Measurements from ENCODE around the gene EHMT1.
"Not testable (repeated sequence)": the region's sequence is repeated elsewhere in the genome, so short reads cannot be mapped to it uniquely, and the experiment has no call there.

The EHMT1 gene

DNA sequence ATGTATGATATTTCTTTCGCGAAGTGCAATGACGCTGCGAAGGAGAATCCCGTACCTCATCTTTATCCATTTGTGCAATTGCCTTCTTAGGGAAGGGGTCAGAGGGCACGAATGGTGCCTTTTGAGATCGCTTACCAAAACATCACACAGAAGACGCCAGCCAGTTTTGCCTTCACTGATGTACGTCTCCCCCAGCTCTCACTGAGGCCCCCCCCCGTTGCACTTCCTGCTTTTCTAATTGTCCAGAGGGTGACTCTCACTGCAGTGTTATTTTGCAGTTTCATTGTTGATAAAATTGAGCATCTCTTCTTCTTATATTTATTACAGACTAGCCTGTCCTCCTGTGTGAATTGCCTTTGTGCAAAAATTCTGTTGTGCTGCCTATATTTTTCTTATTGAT lies 219.8 kb downstream of the EHMT1 start:
- in situ Hi-C loops (cut with MboI; ENCODE audit: low sequenced_read_pairs) = no loop called here

DNA sequence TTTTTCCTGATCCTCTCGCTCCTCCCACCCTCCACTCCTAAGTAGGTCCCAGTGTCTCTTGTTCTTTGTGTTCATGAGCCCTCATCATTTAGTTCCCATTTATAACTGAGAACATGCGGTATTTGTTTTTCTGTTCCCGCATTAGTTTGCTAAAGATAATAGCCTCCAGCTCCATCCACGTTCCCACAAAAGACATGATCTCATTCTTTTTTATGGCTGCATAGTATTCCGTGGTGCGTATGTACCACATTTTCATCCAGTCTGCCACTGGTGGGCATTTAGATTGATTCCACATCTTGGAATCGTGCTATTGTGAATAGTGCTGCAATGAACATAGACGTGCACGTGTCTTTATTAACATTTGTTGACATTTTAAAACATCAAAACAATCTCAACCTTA lies 224.6 kb downstream of the EHMT1 start:
- in situ Hi-C loops (cut with MboI; ENCODE audit: low sequenced_read_pairs) = no loop called here

DNA sequence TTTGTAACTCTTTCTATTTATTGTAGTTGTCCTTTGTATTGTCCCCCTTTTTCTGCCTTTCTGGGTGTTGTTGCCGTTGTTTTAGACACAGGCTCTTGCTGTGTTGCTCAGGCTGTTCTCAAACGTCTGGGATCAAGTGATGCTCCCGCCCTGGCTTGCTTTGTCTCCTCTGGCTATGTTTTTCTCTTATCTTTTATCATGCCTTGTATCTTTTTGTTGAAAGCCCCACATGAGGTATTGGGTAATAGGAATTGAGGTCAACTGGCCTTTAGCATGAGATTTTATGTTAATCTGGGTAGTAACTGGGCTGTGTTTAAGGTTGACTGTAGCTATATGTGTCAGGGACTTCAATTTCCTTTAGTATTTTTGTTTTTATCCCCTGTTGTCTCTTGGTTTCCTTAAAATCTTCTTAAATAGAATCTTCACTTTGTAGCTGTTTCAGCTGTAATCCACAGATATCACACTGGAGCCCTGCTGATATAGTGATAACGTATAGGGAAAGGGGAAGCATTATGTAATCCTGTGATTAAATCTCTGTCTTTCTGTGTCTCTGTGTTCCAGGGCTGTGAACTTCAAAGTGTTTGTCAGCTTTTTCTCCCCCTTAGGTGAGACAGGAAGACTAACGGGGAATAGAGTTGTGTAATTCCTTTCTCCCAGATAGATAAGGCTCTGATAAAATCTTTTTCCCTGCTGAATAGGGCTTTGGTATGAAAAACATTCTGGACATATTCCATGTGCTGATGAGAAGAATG lies 232.9 kb downstream of the EHMT1 start:
- in situ Hi-C loops (cut with MboI; ENCODE audit: low sequenced_read_pairs) = no loop called here

DNA sequence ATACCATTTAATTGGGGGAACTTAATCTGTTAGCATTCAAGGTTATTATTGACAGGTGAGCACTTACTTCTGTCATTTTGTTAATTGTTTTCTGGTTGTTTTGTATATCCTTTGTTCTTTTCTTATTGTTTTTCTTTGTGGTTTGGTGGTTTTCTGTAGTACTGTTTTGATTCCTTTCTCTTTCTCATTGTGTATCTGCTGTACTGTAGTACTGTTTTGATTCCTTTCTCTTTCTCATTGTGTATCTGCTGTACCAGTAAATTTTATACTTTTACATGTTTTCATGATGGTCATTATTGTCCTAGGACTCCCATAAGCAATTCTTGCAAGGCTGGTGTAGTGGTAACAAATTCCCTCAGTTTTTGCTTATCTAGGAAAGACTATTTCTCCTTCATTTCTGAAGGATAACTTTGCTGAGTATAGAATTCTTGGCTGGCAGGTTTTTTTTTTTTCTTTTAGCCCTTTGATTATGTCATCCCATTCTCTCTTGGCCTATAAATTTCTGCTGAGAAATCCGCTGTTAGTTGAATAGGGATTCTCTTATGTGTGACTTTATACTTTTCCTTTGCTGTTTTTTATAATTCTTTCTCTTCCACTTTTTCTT lies 234.7 kb downstream of the EHMT1 start:
- in situ Hi-C loops (cut with MboI; ENCODE audit: low sequenced_read_pairs) = no loop called here

DNA sequence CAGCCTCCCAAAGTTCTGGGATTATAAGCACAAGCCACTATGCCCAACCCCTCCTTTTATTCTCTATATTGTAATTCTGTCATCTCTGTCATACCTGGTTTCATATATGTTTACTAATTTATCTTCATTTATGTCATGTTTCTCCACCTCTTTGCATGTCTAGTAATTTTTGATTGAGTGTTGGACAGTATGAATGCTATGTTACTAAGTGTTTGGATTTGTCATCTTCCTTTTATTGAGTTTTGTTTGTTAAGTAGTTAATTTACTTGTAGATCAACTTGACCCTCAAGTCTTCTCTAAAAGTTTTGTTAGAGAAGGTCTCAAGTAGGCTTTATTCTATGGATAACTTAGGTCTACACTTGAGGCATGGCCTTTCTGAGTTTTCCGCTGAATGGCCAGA lies 241.6 kb downstream of the EHMT1 start:
- in situ Hi-C loops (cut with MboI; ENCODE audit: low sequenced_read_pairs) = no loop called here

DNA sequence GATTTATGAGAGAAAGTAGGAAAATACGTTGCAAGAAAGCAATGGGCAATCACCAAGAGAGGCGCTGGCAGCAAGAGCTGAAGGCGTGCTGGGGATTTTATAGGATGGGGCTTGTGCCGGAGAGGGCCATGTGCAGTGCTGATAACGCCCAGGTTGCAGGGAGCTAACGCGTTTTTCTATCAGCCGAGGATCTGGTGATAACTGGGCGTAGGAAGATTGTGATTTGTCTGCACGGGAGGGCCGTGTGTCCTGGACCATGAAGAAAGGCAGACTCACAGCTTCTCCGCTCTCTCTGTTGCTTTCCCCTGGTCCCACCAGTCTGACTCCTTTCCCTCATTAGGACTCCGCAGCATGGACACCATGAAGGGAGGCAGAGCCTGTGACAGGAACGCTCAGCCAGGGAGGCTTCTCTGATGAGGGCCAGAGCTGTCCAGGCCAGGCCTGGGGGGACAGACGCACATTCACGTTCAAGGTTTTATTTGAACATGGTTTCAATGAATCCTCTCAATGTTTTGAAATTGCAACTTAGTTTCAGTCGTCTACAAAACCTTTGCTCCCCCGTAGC lies 246.9 kb downstream of the EHMT1 start:
- in situ Hi-C loops (cut with MboI; ENCODE audit: low sequenced_read_pairs) = no loop called here

DNA sequence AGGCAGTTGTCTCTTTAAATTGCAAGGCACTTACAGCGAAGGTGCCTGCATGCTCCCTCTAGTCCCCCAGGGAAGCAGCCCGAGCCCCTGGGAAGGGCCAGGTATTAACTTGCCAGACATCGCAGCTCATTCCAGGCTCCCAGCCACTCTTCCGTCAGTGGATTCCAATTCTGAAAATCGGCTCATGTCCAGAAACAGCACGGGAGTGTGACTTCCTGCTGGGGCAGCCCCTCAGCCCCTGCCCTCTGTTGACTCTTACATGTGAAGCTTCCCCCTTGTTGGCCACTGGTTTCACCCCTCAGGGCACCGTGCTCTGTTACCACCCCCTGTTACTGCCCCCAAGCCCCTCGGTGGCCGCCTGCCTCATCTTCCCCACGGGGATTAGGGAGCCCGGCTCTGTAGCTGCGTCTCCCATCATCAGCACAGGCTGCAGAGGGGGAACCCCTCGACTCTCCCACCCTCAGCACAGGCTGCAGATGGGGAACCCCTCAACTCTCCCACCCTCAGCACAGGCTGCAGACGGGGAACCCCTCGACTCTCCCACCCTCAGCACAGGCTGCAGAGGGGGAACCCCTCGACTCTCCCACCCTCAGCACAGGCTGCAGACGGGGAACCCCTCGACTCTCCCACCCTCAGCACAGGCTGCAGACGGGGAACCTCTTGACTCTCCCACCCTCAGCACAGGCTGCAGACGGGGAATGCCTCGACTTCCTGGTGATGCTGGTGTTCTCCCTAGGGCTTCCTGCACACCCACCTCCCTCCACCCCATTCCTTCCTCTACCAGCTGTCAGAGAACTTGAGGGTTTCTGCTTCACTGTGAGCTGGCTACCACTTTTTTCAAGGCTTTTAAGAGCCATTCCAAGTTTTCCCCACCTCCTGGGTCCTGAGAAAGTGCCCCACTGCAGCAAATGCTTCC lies 247.7 kb downstream of the EHMT1 start:
- in situ Hi-C loops (cut with MboI; ENCODE audit: low sequenced_read_pairs) = no loop called here

DNA sequence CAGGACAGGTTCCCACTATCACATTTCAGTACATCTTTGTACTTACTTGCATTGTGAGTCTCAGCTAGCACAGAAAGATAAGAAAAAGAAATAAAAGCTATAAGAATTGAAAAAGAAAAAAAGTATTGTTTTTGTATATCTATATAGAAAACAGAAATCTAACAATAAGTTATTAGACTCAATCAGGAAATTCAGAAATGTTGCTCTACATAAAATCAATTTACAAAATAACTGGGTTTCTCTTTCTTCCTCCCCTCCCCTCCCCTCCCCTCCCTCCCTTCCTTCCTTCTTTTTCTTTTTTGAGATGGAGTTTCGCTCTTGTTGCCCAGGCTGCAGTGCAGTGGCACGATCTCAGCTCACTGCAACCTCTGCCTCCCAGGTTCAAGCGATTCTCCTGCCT lies 251.6 kb downstream of the EHMT1 start:
- in situ Hi-C loops (cut with MboI; ENCODE audit: low sequenced_read_pairs) = no loop called here

DNA sequence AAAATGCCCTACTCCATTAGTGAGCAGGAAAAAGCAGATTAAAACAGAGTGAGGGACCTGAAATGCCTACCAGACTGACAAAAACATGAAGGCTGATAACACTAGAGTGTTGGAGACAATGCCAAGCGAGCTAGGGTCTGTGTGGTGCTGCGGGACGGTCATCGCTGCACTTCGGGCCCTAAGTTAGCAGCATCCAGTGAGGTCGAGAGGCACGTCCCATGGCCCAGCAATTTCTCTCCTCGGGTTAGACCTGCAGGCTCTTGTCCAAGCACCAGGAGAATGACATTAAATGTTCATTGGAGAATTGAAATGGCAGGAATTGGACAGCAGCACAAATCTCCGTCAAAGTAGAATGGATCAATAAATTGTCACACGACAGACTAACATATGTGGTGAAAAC lies 253.5 kb downstream of the EHMT1 start:
- in situ Hi-C loops (cut with MboI; ENCODE audit: low sequenced_read_pairs) = no loop called here

DNA sequence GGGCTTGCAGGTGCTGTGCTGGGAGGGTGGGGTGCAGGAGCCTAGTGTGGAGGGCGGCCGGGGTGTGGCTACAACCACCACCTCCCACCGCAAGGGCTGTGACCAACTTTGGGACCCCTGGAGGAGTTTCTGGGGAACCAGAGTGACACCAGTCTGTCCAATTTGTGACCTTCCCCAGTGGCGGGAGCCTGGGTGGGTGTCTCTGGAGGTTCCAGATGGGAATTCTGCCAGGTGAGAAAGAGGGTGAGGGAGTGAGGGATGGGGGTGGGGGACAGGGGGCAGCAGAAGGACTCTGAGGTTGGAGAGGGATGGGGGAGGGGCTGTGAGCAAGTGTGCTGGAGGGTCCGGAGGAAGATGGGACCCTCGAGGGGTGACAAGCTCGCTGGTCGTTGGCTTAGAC lies 254.6 kb downstream of the EHMT1 start:
- in situ Hi-C loops (cut with MboI; ENCODE audit: low sequenced_read_pairs) = no loop called here

DNA sequence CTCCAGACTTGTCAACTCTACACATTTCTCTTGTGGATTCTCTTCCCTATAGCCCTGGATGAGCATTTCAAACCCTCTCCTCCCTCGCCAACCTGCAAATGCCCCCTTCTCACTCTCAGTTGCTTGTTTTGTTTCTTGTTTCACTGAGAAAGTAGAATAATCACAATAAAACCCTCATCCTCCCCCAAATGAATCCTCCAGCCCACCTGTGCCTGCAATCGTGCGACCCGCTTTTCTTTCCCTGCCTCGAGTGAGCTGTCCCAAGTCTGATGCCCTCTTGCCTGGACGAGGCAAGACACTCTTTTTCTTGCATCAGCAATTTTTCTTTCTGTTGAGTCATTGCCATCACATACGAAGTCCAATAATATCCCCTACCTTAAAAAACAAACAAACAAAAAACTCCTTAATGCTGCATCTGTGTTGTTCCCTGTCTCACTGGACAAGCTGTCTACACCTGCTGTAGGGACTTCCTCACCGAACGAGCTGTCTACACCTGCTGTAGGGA lies 255.1 kb downstream of the EHMT1 start:
- in situ Hi-C loops (cut with MboI; ENCODE audit: low sequenced_read_pairs) = no loop called here

DNA sequence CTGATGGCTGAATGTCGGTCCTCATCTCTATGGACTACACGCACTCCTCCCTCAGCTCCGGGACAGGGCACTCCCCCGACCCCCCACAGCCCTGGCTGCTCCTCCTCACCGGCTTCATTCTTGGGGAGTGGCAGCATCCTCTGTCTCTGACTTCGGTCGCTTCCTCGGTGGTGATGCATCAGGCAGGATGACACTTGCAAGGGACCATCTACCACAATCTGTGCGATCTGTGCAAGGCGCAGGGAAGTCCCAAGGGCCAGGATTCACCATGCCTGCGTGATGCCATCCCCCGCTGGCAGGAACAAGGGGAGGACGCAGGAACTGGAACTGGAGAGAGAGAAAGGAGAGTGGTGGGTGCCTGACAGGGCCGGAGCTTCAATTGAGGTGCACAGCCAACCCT lies 256.5 kb downstream of the EHMT1 start:
- in situ Hi-C loops (cut with MboI; ENCODE audit: low sequenced_read_pairs) = no loop called here

DNA sequence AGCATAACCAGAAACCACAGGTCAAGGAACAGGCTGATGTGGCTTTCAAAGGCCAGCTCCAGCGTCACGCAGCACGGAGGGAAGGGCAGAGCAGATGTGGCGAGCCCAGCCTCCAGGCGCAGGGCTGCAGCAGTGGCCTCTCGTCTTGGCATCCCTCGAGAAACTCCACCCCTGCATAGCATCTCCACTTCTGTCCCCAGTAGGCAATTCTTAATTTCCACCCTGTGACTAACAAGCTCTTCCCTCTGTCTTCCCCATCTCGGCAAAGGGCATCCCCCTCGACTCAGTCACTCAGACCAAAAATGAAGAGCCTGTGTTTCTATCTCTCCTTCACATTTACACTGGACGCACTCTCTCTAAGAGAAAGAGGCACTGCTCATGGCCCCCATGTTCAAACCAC lies 257.0 kb downstream of the EHMT1 start:
- in situ Hi-C loops (cut with MboI; ENCODE audit: low sequenced_read_pairs) = no loop called here

DNA sequence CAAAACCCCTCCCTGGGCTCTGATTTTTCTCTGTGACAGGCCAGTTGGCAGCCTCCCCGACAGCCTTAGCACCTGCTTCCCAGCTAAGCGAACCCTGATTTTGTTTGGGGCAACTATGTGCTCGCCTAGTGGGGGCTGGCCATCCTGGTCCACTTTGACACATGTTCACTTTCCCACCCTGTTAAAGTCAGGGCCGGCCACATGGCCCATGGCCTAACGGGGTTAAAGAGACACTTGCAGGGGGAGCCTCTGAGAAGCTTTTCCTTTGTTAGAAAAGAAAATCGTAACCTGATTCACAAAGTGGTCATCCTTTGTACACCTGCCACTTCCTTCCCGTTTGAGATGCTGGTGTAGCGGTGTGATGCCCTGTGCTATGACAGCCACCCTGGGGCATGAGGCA lies 257.5 kb downstream of the EHMT1 start:
- in situ Hi-C loops (cut with MboI; ENCODE audit: low sequenced_read_pairs) = no loop called here

DNA sequence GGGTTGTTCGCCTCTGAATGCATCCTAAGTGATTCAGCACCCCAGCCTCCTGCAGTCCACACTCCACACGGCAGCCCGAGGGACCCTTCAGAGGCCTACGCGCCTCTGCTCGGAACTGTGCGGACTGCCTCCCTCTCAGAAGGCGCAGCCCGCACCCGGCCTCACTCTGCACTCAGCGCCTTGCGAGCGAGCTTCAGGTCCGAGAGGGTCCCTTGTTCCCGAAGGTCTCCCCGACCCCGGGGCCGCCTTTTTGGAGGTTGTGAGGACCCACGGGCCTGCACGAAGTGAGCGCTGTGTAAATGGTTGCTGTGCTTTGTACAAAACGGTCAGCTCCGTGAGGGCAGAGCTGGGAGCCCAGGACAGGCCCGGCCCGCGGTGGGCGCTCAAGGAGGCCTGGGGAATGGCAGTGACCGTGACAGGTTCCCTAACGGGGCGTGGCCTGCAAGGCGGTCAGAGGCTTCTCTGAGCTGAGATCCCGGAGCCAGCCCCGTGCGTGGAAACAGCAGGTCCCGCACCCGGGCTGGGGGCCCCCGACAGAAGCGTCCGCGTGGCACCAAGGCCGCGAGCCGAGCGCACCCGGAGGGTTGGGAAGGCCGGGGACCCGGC lies 258.1 kb downstream of the EHMT1 start:
- in situ Hi-C loops (cut with MboI; ENCODE audit: low sequenced_read_pairs) = no loop called here

DNA sequence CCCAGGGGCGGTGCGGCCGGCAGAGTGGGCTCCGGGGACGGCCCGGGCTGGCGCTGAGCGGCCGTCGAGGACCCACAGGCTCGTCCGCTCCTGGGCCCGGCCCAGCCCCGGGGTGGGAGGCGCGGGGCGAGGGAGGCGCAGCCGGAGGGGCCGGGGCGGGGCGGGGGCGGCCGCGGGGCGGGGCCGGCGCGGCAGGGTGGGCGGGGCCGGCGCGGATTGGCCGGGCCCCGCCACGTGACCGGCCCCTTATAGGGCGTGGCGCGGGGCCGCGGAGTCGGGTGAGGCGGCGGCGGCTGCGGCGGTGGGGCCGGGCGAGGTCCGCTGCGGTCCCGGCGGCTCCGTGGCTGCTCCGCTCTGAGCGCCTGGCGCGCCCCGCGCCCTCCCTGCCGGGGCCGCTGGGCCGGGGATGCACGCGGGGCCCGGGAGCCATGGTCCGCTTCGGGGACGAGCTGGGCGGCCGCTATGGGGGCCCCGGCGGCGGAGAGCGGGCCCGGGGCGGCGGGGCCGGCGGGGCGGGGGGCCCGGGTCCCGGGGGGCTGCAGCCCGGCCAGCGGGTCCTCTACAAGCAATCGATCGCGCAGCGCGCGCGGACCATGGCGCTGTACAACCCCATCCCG lies 258.8 kb downstream of the EHMT1 start, which contains the start of gene CACNA1B:
TSS of gene CACNA1B (plus strand) at position 277 of the 617 bp plus-strand sequence. CDS start at position 429, 152 bp downstream.
- in situ Hi-C loops (cut with MboI; ENCODE audit: low sequenced_read_pairs) = not testable (repeated sequence)

DNA sequence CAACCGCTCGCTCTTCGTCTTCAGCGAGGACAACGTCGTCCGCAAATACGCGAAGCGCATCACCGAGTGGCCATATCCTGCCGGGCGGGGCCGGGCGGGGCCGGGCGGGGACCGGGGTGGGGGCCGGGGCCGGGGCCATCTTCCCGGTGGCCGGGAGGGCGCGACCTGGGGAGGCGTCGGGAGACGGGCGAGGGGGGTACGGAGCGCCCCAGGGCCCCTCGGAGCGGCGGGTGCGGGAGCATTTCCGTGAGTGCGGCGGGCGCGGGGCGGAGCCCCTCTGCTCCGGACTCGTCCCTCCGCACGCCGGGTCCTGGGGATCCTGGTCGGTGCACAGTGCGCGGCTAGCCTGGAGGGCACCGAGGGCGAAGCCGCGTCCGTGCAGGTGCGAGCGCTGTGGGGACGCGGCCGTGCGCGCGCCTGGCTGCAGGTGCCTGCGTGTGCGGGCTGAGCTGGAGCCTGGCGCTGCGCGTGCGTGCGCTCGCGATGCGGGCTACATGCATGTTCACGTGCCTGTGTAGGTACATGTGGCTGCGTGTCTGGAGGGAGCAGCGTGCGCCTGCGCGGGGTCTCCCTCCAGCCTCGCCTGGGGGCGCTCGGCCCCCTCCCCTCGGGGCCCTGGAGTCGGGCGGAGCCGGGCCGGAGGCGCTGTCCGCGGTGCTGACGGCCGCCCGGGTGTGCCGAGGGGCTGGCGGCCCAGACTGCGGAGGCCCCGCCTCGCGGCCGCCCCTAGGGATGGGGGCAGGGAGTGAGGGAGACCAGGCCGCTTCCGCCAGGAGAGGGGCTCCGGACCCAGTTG lies 259.5 kb downstream of the EHMT1 start:
- in situ Hi-C loops (cut with MboI; ENCODE audit: low sequenced_read_pairs) = no loop called here

DNA sequence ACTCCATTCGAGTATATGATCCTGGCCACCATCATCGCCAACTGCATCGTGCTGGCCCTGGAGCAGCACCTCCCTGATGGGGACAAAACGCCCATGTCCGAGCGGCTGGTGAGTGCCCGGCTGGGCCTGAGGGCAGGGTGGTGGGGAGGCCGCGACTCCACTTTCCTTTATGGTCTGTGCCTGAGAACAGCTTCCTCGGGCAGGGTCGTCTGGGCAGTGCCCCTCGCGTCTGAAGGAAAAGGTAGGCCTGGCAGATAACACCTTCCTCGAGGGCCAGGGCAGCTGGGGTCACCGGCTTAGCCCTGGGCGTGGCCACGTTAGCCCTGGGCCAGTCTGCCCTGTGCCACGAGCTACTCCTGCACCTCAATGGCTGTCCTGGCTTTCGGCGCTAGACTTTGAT lies 260.2 kb downstream of the EHMT1 start:
- in situ Hi-C loops (cut with MboI; ENCODE audit: low sequenced_read_pairs) = no loop called here

DNA sequence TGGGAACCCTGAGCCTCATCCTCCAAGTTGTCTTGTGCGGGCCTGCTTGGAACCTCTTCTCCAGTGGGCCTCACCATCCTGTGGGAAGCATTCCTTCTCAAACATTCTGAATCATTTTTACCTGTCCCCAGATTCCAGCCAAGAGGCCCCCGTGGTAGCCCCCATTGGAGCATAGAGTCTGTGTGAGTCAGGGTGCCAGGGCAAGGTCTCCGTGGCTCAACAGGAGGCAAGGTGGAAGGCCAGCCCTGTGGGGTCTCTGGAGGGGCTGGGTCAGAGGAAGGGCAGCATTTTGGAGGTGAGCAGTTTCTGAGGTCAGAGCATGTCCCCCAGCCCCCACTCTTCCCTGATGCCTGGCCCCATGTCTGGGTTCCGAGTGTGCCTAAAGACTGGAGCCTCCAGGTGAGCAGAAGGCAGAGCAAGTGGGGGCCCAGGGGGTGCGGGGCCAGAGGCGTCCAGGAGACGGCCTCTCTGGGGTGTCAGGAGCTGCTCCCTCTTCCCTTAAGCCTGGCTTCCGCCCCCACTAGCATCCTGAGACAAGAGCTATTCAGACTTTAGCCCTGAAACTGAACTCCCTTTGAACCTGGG lies 260.9 kb downstream of the EHMT1 start:
- in situ Hi-C loops (cut with MboI; ENCODE audit: low sequenced_read_pairs) = no loop called here
